ENCODE measurements around the gene HIPK4. TPM values are rescaled to one million over a fixed set of nuclear protein-coding genes. Genes with fewer than 3 reads are reported as not detected.

The HIPK4 gene, protein sequence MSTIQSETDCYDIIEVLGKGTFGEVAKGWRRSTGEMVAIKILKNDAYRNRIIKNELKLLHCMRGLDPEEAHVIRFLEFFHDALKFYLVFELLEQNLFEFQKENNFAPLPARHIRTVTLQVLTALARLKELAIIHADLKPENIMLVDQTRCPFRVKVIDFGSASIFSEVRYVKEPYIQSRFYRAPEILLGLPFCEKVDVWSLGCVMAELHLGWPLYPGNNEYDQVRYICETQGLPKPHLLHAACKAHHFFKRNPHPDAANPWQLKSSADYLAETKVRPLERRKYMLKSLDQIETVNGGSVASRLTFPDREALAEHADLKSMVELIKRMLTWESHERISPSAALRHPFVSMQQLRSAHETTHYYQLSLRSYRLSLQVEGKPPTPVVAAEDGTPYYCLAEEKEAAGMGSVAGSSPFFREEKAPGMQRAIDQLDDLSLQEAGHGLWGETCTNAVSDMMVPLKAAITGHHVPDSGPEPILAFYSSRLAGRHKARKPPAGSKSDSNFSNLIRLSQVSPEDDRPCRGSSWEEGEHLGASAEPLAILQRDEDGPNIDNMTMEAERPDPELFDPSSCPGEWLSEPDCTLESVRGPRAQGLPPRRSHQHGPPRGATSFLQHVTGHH
- total RNA-seq (2014; rRNA removed; shearing (Covaris generic)), result not detected in 2 replicates
- not detected in 2 replicates for total RNA-seq (2022)
- percentile 15 among the genes with signal in this experiment for Bru-seq, nascent RNA
- BruChase-seq, experiment 1, labeled RNA remaining after a 6-hour chase, result percentile 13 among the genes with signal in this experiment
- BruChase-seq, experiment 2, labeled RNA remaining after a 2-hour chase, result percentile 9 among the genes with signal in this experiment
- long read RNA-seq, partial matches to known transcripts, result 0 of 2 reads
- long read RNA-seq, other reads (novel, unspliced or antisense), result 2 of 2 reads

DNA sequence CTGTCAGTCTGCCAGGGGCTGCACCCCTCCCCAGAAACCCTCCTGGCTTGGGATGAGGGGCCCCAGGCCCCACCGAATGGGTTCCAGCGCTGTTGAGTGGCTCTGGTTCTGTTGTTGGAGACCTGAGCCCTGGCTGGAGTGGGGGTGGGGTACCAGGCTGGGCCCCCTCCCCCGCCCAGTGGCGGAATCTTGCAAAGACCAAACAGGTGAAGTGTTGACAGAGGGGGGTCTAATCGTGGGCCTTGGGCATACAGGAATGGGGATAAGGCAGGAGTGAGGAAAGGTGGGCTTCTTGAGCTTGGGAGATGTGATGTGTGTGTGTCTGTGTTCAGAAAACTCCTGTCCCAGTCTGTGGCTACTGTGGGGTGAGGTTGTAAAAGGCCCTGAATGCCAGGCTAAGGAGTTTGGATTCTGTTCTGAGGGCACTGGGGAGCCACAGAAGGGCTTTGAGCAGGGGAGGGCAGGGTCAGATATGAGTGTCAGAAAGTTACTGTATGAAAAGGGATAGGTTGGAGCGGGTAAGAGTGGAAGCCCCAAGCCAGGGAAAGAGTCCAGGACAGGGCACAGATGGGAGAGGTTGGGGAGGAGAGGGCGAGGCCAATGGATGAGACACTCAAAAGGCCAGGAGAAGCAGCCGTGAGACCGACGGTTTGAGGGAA lies at the start of gene HIPK4:
Gene HIPK4 (minus strand): TSS at position 98 of the 659 bp plus-strand sequence. CDS start 279 bp downstream, outside the sequence.
- H3K9me2 ChIP-seq (ENCODE audit: insufficient read depth, low read length), result no peaks in the 10 kb centered on the region
- no peaks in the 10 kb centered on the region for H3K4me1 ChIP-seq (ENCODE audit: insufficient read depth, low read length, poor library complexity, severe bottlenecking)
- no peak within 1 kb of the TSS for H2AFZ ChIP-seq (ENCODE audit: low read length)
- H3K4me3 ChIP-seq (ENCODE audit: low read depth, low read length, poor library complexity, severe bottlenecking), result no peak within 1 kb of the TSS
- no peaks in the 10 kb centered on the region for H3K79me2 ChIP-seq (ENCODE audit: insufficient read depth, low read depth, low read length)
- H3K9me3 ChIP-seq (ENCODE audit: low read length), result no peaks in the 10 kb centered on the region
- POLR2A ChIA-PET, result no interaction called here
- no peaks in the 10 kb centered on the region for H3K36me3 ChIP-seq (ENCODE audit: insufficient read depth, low read length)
- H3K27ac ChIP-seq (ENCODE audit: low read depth, low read length, poor library complexity, severe bottlenecking), result no peak within 1 kb of the TSS
- CTCF ChIA-PET (ENCODE audit: unreplicated experiment), result no interaction called here
- no peak within 1 kb of the TSS for H3K4me2 ChIP-seq (ENCODE audit: low read length)
- BruUV-seq (replicated peaks), result no TSS peak
- TF ChIP-seq EZH2phosphoT487 (IDR thresholded peaks at IDR 0.05; ENCODE audit: borderline replicate concordance, low read depth, low read length), result no peak
- TF ChIP-seq, protein P1, sequence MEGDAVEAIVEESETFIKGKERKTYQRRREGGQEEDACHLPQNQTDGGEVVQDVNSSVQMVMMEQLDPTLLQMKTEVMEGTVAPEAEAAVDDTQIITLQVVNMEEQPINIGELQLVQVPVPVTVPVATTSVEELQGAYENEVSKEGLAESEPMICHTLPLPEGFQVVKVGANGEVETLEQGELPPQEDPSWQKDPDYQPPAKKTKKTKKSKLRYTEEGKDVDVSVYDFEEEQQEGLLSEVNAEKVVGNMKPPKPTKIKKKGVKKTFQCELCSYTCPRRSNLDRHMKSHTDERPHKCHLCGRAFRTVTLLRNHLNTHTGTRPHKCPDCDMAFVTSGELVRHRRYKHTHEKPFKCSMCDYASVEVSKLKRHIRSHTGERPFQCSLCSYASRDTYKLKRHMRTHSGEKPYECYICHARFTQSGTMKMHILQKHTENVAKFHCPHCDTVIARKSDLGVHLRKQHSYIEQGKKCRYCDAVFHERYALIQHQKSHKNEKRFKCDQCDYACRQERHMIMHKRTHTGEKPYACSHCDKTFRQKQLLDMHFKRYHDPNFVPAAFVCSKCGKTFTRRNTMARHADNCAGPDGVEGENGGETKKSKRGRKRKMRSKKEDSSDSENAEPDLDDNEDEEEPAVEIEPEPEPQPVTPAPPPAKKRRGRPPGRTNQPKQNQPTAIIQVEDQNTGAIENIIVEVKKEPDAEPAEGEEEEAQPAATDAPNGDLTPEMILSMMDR (conservative IDR thresholded peaks at IDR 0.05; ENCODE audit: low read length), result no peak
- DNase-seq (ENCODE audit: low spot score), result no peak
- intact Hi-C loops (cut with micrococcal nuclease; ENCODE audit: unreplicated experiment), result no loop called here
- no peaks in the 10 kb centered on the region for H4K20me1 ChIP-seq (ENCODE audit: insufficient read depth, low read length)

DNA sequence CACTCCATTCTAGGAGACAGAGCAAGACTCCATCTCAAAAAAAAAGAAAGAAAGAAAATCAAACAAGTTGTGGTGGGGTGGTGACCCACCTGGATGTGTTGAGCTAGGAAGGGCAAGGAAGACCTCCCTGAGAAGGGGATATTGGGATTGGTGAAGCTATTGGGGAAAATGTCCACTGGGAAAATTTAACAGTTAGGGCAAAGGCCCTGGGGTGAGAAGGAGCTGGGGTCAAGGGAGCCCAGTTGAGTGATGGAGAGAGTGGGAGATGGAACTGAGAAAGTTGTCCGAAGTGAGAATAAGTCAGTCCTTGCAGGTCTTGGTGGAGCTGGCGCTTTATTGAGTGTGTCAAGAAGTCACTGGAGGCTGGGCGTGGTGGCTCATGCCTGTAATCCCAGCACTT lies 48.3 kb upstream of the HIPK4 start:
- no peaks in the 10 kb centered on the region for H3K9me3 ChIP-seq (ENCODE audit: low read length)
- intact Hi-C loops (cut with micrococcal nuclease; ENCODE audit: unreplicated experiment), result no loop called here
- peaks cover 45% of the 10 kb centered on the region for H3K4me1 ChIP-seq (ENCODE audit: insufficient read depth, low read length, poor library complexity, severe bottlenecking)
- no peak for DNase-seq (ENCODE audit: low spot score)
- peaks cover 28% of the 10 kb centered on the region for H3K36me3 ChIP-seq (ENCODE audit: insufficient read depth, low read length)
- H4K20me1 ChIP-seq (ENCODE audit: insufficient read depth, low read length), result no peaks in the 10 kb centered on the region
- CTCF ChIA-PET (ENCODE audit: unreplicated experiment), result no interaction called here
- H2AFZ ChIP-seq (ENCODE audit: low read length), result no peak overlapping the region
- no peaks in the 10 kb centered on the region for H3K9me2 ChIP-seq (ENCODE audit: insufficient read depth, low read length)
- peaks cover 22% of the 10 kb centered on the region for H3K79me2 ChIP-seq (ENCODE audit: insufficient read depth, low read depth, low read length)
- H3K27ac ChIP-seq (ENCODE audit: low read depth, low read length, poor library complexity, severe bottlenecking), result no peak overlapping the region
- no TSS peak for BruUV-seq (replicated peaks)
- no peak for TF ChIP-seq EZH2phosphoT487 (IDR thresholded peaks at IDR 0.05; ENCODE audit: borderline replicate concordance, low read depth, low read length)
- TF ChIP-seq, protein P1 (conservative IDR thresholded peaks at IDR 0.05; ENCODE audit: low read length), result no peak
- H3K4me2 ChIP-seq (ENCODE audit: low read length), result no peak overlapping the region
- POLR2A ChIA-PET, result no interaction called here
- H3K4me3 ChIP-seq (ENCODE audit: low read depth, low read length, poor library complexity, severe bottlenecking), result no peak overlapping the region
